HG03196 (cell line): ENCODE results near the gene HOOK2.
A peak's percentile ranks its signal among the peaks of the same experiment; 100 is the strongest.
"Not testable (repeated sequence)": the region's sequence is repeated elsewhere in the genome, so short reads cannot be mapped to it uniquely, and the experiment has no call there.

ENCODE experiments used
- ATAC-seq: cut with Tn5 transposase; IDR thresholded peaks from one replicate; pipeline ENCODE4 v1.9.1; 2021; ENCODE audit not compliant: unreplicated experiment

Gene HOOK2

GRCh38 chr19:12756150-12756883 lies 19.0 kb downstream of the HOOK2 start:
- ATAC-seq, result no peak

GRCh38 chr19:12754465-12755196 lies 20.7 kb downstream of the HOOK2 start:
- no peak for ATAC-seq

GRCh38 chr19:12752056-12752781 lies 23.1 kb downstream of the HOOK2 start:
- ATAC-seq, result no peak

- ATAC-seq, result no peak
These were observed 23.7 kb downstream of the HOOK2 start, which contains the start of gene BEST2 for GRCh38 chr19:12751635-12752034. TSS of gene BEST2 (plus strand) at chr19:12751791. CDS start at chr19:12752593, 802 bp downstream.

GRCh38 chr19:12750851-12751250 lies 24.5 kb downstream of the HOOK2 start:
- no peak for ATAC-seq

- ATAC-seq, result no peak
These were observed 25.3 kb downstream of the HOOK2 start for GRCh38 chr19:12749938-12750521.

GRCh38 chr19:12748489-12748888 lies 26.9 kb downstream of the HOOK2 start:
- no peak for ATAC-seq

- no peak for ATAC-seq
These were observed 30.0 kb downstream of the HOOK2 start for GRCh38 chr19:12745166-12745897.

- ATAC-seq, result no peak
These were observed 37.5 kb downstream of the HOOK2 start for GRCh38 chr19:12737835-12738351.

- peak; percentile 70 for ATAC-seq
These were observed 38.1 kb downstream of the HOOK2 start, which contains the start of gene GET3 for GRCh38 chr19:12736995-12737834. TSS of gene GET3 (plus strand) at chr19:12737497. CDS start at chr19:12737506, 9 bp downstream.

- ATAC-seq, result no peak
These were observed 41.8 kb downstream of the HOOK2 start for GRCh38 chr19:12733369-12734214.

GRCh38 chr19:12731337-12731736 lies 44.0 kb downstream of the HOOK2 start:
- ATAC-seq, result no peak

GRCh38 chr19:12730064-12730463 lies 45.3 kb downstream of the HOOK2 start:
- no peak for ATAC-seq

- no peak for ATAC-seq
These were observed 47.5 kb downstream of the HOOK2 start for GRCh38 chr19:12727745-12728433.

- ATAC-seq, result no peak
These were observed 48.4 kb downstream of the HOOK2 start for GRCh38 chr19:12726988-12727316.

GRCh38 chr19:12725612-12726011 lies 49.7 kb downstream of the HOOK2 start:
- ATAC-seq, result not testable (repeated sequence)

- ATAC-seq, result no peak
These were observed 51.5 kb downstream of the HOOK2 start, which contains the start of gene TNPO2 for GRCh38 chr19:12723641-12724426. TSS of gene TNPO2 (minus strand) at chr19:12723932. CDS start at chr19:12720977, 2,955 bp downstream.
